ENCODE measurements around the gene CMSS1. TPM values are rescaled to one million over a fixed set of nuclear protein-coding genes. Genes with fewer than 3 reads are reported as not detected.
A peak's percentile ranks its signal among the peaks of the same experiment; 100 is the strongest.

Gene CMSS1
- polyA plus RNA-seq, 1 of the 3 experiments (the other 2 are of a cell fraction) = 9.1 TPM

- no peak for TF ChIP-seq CTCF (IDR thresholded peaks at IDR 0.05)
- no peak for TF ChIP-seq MXI1 (IDR thresholded peaks at IDR 0.05; ENCODE audit: low read depth, low read length)
Observed at GRCh38 chr3:99864289-99864688, 46.6 kb downstream of the CMSS1 start (continued).

- Histone ChIP-seq H3K4me1 (ENCODE audit: control insufficient read depth in 1 of 2, insufficient read depth in 2 of 2, low read depth in 1 of 2, low read length in 1 of 2) (peaks cover 0 to 64% of the 10 kb centered on the region in 2 experiments), H4K20me1 (ENCODE audit: insufficient read depth) (0 out of 2 replicates have a peak, but pooled peaks cover 4% of the 10 kb centered on the region)
Observed at GRCh38 chr3:99865321-99865720, 47.7 kb downstream of the CMSS1 start.

More at GRCh38 chr3:99865321-99865720, 47.7 kb downstream of the CMSS1 start:
- no peak for TF ChIP-seq NRF1 (IDR thresholded peaks at IDR 0.05; ENCODE audit: low read depth, low read length)
- TF ChIP-seq MAX (IDR thresholded peaks at IDR 0.05; ENCODE audit: low read depth) = no peak
- TF ChIP-seq PBX3 (IDR thresholded peaks at IDR 0.05) = no peak
- no peak for TF ChIP-seq RCOR1 (IDR thresholded peaks at IDR 0.05; ENCODE audit: low read length)
- no peak for TF ChIP-seq EZH2phosphoT487 (IDR thresholded peaks at IDR 0.05; ENCODE audit: borderline replicate concordance, low read depth)
- TF ChIP-seq IRF3 (IDR thresholded peaks at IDR 0.05; ENCODE audit: low read depth, low read length) = no peak
- no peak for TF ChIP-seq FOSL2 (IDR thresholded peaks at IDR 0.05; ENCODE audit: borderline replicate concordance, low read depth)
- no peak for TF ChIP-seq TEAD4 (IDR thresholded peaks at IDR 0.05; ENCODE audit: borderline replicate concordance, insufficient read depth)
- TF ChIP-seq CHD2 (IDR thresholded peaks at IDR 0.05; ENCODE audit: low read length, partially characterized antibody) = no peak
- no peak for TF ChIP-seq SMC3 (IDR thresholded peaks at IDR 0.05; ENCODE audit: low read depth, low read length)
- TF ChIP-seq CTCF (IDR thresholded peaks at IDR 0.05) = no peak
- TF ChIP-seq USF2 (IDR thresholded peaks at IDR 0.05; ENCODE audit: borderline replicate concordance, low read depth, low read length) = no peak
- TF ChIP-seq YY1 (IDR thresholded peaks at IDR 0.05; ENCODE audit: low read depth) = no peak
- TF ChIP-seq TAF1 (IDR thresholded peaks at IDR 0.05; ENCODE audit: borderline replicate concordance, low read depth, low read length) = no peak
- TF ChIP-seq GABPA (IDR thresholded peaks at IDR 0.05; ENCODE audit: low read depth) = no peak
- no peak for TF ChIP-seq TCF12 (IDR thresholded peaks at IDR 0.05)
- no peak for TF ChIP-seq POLR2AphosphoS5 (IDR thresholded peaks at IDR 0.05; ENCODE audit: low read depth, low read length)
- TF ChIP-seq RFX5 (IDR thresholded peaks at IDR 0.05; ENCODE audit: low read length) = no peak
- TF ChIP-seq MXI1 (IDR thresholded peaks at IDR 0.05; ENCODE audit: low read depth, low read length) = no peak
- no peak for TF ChIP-seq USF1 (IDR thresholded peaks at IDR 0.05; ENCODE audit: borderline replicate concordance, low read depth)
- WGBS (ENCODE audit: low lambda C conversion rate) = 90% methylated on average over 1 of the region's 1 CpG
- Histone ChIP-seq H3K9me2 (no peaks in the 10 kb centered on the region), H2AFZ (ENCODE audit: low read depth) (no peak overlapping the region), H3K27me3 (ENCODE audit: insufficient read depth) (no peaks in the 10 kb centered on the region), H3K4me3 (ENCODE audit: low read depth in 2 of 2, low read length in 1 of 2) (no peak overlapping the region), H3K9me3 (no peaks in the 10 kb centered on the region), H3K79me2 (ENCODE audit: insufficient read depth) (peaks cover 93% of the 10 kb centered on the region), H3K9ac (no peak overlapping the region), H3F3A (replicated peaks; ENCODE audit: insufficient read depth) (peaks cover 46% of the 10 kb centered on the region), H3K36me3 (replicated peaks in 1 of 2; ENCODE audit: control insufficient read depth in 1 of 2, insufficient read depth in 2 of 2, low read length in 1 of 2) (peaks cover 40 to 70% of the 10 kb centered on the region in 2 experiments), H3K27ac (ENCODE audit: low read depth in 2 of 2, low read length in 1 of 2) (peak overlapping the region in 1 of 2 experiments; percentile 81; a peak in 2 of 4 replicates), H3K4me2 (no peak overlapping the region)
- ChIA-PET POLR2A (no interaction called here), CTCF (interaction anchor here (0.9 to 1.9 kb wide), 2 partner anchors 50 to 389 kb away, joined by 3 to 4 read pairs; no protein-coding TSS in a partner anchor)
- DNase-seq = no peak

Measured in SK-N-SH (cell line).